Caco-2 (cell line): ENCODE data around the gene CYTH4. TPM values are rescaled to one million over a fixed set of nuclear protein-coding genes. Genes with fewer than 3 reads are reported as not detected.
A peak's percentile ranks its signal among the peaks of the same experiment; 100 is the strongest.

Source experiments
- BruUV-seq: library from RNA; stranded (reverse); fragments of 400-500 nt; replicated peaks from 2 replicates; lab custom pipeline; 2021; lab: Mats Ljungman, UMichigan
- CTCF ChIA-PET: fragments of 300-600 bp; sonication (Branson Sonifier 250); formaldehyde crosslinking; loops from one replicate; lab custom pipeline; 2022; ENCODE audit warnings: antibody characterized with exemption; lab: Charles Lee
- POLR2A ChIA-PET: fragments of 300-600 bp; sonication (Branson Sonifier 250); formaldehyde crosslinking; loops from one replicate; lab custom pipeline; 2022; ENCODE audit warnings: antibody characterized with exemption; lab: Charles Lee
- DNase-seq, 2 experiments: peaks; one replicate each; pipeline versions ENCODE4 v3.0.0 to v3.0.0-alpha.2; 2020 to 2022
- H3K27me3 ChIP-seq: replicated peaks from 2 replicates; pipeline ENCODE4 v1.6.0; 2011; ENCODE audit warnings: low read length; ENCODE audit not compliant: control insufficient read depth, insufficient read depth
- H3K36me3 ChIP-seq: 2 replicates; pipeline ENCODE4 v1.5.1; 2011; ENCODE audit warnings: low read length; ENCODE audit not compliant: control insufficient read depth, insufficient read depth
- H3K4me1 ChIP-seq: fragments of 250-450 bp; sonication (Bioruptor Pico); 2 replicates; pipeline ENCODE4 v1.5.1; 2020; ENCODE audit warnings: mild to moderate bottlenecking
- H3K4me3 ChIP-seq: 2 replicates; pipeline ENCODE4 v1.5.1; 2011; ENCODE audit warnings: low read depth, mild to moderate bottlenecking, control low read depth, low read length
- H3K9me3 ChIP-seq: fragments of 250-450 bp; sonication (Bioruptor Pico); 2 replicates; pipeline ENCODE4 v1.5.1; 2020; ENCODE audit warnings: mild to moderate bottlenecking, moderate library complexity
- H3K27ac Mint-ChIP-seq: one replicate; pipeline ENCODE4 v1.8.0; 2022; ENCODE audit warnings: mixed read lengths; ENCODE audit not compliant: unreplicated experiment
- H3K27me3 Mint-ChIP-seq: one replicate; pipeline ENCODE4 v1.8.0; 2022; ENCODE audit warnings: mixed read lengths; ENCODE audit not compliant: insufficient read depth, unreplicated experiment
- H3K36me3 Mint-ChIP-seq: one replicate; pipeline ENCODE4 v1.8.0; 2022; ENCODE audit warnings: mild to moderate bottlenecking, mixed read lengths; ENCODE audit not compliant: insufficient read depth, unreplicated experiment
- H3K4me1 Mint-ChIP-seq: one replicate; pipeline ENCODE4 v1.8.0; 2022; ENCODE audit warnings: low read depth, mixed read lengths; ENCODE audit not compliant: unreplicated experiment
- H3K4me3 Mint-ChIP-seq: one replicate; pipeline ENCODE4 v1.8.0; 2022; ENCODE audit warnings: mild to moderate bottlenecking, moderate library complexity, mixed read lengths; ENCODE audit not compliant: unreplicated experiment
- H3K9me3 Mint-ChIP-seq: one replicate; pipeline ENCODE4 v1.8.0; 2022; ENCODE audit warnings: mixed read lengths; ENCODE audit not compliant: unreplicated experiment
- intact Hi-C: fragments of 100-400 bp; cut with micrococcal nuclease; formaldehyde crosslinking; loops from one replicate; pipeline ENCODE4 v1.10.0; 2022; ENCODE audit not compliant: unreplicated experiment
- total RNA-seq: library from RNA; stranded (reverse); gene quantifications from 2 replicates; pipeline ENCODE4 v1.2.3, GENCODE V29; 2022
- TF ChIP-seq, protein P1 (sequence below), 2 experiments: fragments of 200-600 bp in 1 of 2; IDR thresholded peaks; 1 replicate in 1 of 2; 2 replicates in 1 of 2; pipeline versions ENCODE4 v1.5.1 to v1.8.0; 2011 to 2022; ENCODE audit warnings: antibody characterized with exemption in 1 of 2, control low read depth in 1 of 2, inconsistent platforms in 1 of 2, low read depth in 1 of 2, low read length in 1 of 2, mild to moderate bottlenecking in 1 of 2, moderate library complexity in 1 of 2; ENCODE audit not compliant: insufficient read depth in 1 of 2, severe bottlenecking in 1 of 2, unreplicated experiment in 1 of 2

CYTH4 gene
- total RNA-seq, 1 experiment from 2014 or later: not detected

DNA sequence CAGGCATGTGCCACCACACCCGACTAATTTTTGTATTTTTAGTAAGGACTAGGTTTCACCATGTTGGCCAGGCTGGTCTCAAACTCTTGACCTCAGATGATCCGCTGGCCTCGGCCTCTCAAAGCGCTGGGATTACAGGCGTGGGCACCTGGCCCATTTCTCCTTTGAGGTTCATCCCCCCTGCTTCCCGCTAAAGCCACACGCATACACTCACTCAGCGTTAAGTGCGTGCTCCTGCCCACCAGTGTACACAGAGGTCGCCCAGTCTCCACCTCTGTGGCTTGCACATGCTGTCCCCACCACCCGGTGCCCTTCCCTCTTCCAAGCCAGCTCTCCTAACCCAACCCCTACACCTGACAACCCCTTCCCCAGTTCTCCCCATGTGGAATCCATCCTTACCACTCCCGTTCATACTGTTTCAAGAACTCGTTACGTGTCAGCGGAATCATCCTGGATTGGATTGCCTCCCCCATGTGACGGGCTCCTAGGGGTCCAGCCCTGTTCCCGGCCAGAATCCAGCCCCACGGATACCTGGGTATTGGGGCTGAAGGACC is 15.7 kb upstream of the CYTH4 start:
- Mint-ChIP-seq H3K4me3 (no peak overlapping the region), H3K27me3 (peaks cover 10% of the 10 kb centered on the region), H3K27ac (no peak overlapping the region), H3K9me3 (peaks cover 6% of the 10 kb centered on the region), H3K4me1 (no peaks in the 10 kb centered on the region), H3K36me3 (no peaks in the 10 kb centered on the region)
- Histone ChIP-seq H3K36me3 (no peaks in the 10 kb centered on the region), H3K9me3 (peaks cover 11% of the 10 kb centered on the region; the same call in 1 of the 2 replicates), H3K27me3 (no peaks in the 10 kb centered on the region; the same call in 1 of the 2 replicates), H3K4me3 (no peak overlapping the region), H3K4me1 (no peaks in the 10 kb centered on the region)
- CTCF ChIA-PET: interaction anchor here (0.7 kb wide), 1 partner anchor 302 kb away, joined by 3 read pairs; no protein-coding TSS in a partner anchor
- POLR2A ChIA-PET: no interaction called here
- intact Hi-C loops: loop anchor here (5.0 kb wide), 1 partner anchor 191 kb away; no protein-coding TSS in a partner anchor
- no TSS peak for BruUV-seq
- TF ChIP-seq, protein P1, sequence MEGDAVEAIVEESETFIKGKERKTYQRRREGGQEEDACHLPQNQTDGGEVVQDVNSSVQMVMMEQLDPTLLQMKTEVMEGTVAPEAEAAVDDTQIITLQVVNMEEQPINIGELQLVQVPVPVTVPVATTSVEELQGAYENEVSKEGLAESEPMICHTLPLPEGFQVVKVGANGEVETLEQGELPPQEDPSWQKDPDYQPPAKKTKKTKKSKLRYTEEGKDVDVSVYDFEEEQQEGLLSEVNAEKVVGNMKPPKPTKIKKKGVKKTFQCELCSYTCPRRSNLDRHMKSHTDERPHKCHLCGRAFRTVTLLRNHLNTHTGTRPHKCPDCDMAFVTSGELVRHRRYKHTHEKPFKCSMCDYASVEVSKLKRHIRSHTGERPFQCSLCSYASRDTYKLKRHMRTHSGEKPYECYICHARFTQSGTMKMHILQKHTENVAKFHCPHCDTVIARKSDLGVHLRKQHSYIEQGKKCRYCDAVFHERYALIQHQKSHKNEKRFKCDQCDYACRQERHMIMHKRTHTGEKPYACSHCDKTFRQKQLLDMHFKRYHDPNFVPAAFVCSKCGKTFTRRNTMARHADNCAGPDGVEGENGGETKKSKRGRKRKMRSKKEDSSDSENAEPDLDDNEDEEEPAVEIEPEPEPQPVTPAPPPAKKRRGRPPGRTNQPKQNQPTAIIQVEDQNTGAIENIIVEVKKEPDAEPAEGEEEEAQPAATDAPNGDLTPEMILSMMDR (IDR thresholded peaks at IDR 0.05; ENCODE audit: insufficient read depth in 1 of 2, low read depth in 1 of 2, low read length in 1 of 2, severe bottlenecking in 1 of 2, unreplicated experiment in 1 of 2): no peak
- no peak for DNase-seq

DNA sequence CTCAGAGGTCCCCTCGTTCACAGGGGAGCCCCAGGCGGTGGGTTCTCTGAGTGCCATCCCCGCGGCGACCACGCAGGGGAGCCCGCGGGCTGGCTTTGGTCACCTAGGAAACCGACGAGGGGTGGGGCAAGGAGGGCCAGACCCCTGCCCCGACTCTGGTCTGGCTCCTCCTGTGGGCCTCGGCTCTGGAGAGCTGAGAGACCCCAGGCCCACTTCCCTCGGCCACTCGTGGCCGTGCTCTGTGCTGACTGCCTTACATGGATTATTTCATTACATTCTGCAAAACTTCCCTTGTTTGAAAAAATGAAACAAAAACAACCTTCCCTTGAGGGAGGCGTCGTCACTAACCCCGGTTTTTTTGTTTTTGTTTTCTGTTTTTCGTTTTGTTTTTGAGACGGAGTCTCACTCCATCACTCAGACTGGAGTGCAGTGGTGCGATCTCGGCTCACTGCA is 15.1 kb upstream of the CYTH4 start:
- peak in 1 of 2 experiments; percentile 61 for DNase-seq
- Histone ChIP-seq H3K9me3 (peaks cover 11% of the 10 kb centered on the region; the same call in 1 of the 2 replicates), H3K36me3 (no peaks in the 10 kb centered on the region), H3K4me3 (no peak overlapping the region), H3K4me1 (no peaks in the 10 kb centered on the region), H3K27me3 (no peaks in the 10 kb centered on the region; the same call in 1 of the 2 replicates)
- Mint-ChIP-seq H3K4me3 (peak overlapping the region; percentile 59), H3K4me1 (no peaks in the 10 kb centered on the region), H3K27me3 (peaks cover 10% of the 10 kb centered on the region), H3K27ac (no peak overlapping the region), H3K9me3 (peaks cover 6% of the 10 kb centered on the region), H3K36me3 (no peaks in the 10 kb centered on the region)
- BruUV-seq: no TSS peak
- TF ChIP-seq, protein P1 (IDR thresholded peaks at IDR 0.05; ENCODE audit: insufficient read depth in 1 of 2, low read depth in 1 of 2, low read length in 1 of 2, severe bottlenecking in 1 of 2, unreplicated experiment in 1 of 2): peak; percentile 67 to 74
- intact Hi-C loops: loop anchor here (5.0 kb wide), 1 partner anchor 190 kb away; no protein-coding TSS in a partner anchor
- ChIA-PET CTCF (interaction anchor here (0.6 to 0.7 kb wide), 2 partner anchors 122 to 302 kb away, joined by 3 read pairs; no protein-coding TSS in a partner anchor), POLR2A (no interaction called here)

DNA sequence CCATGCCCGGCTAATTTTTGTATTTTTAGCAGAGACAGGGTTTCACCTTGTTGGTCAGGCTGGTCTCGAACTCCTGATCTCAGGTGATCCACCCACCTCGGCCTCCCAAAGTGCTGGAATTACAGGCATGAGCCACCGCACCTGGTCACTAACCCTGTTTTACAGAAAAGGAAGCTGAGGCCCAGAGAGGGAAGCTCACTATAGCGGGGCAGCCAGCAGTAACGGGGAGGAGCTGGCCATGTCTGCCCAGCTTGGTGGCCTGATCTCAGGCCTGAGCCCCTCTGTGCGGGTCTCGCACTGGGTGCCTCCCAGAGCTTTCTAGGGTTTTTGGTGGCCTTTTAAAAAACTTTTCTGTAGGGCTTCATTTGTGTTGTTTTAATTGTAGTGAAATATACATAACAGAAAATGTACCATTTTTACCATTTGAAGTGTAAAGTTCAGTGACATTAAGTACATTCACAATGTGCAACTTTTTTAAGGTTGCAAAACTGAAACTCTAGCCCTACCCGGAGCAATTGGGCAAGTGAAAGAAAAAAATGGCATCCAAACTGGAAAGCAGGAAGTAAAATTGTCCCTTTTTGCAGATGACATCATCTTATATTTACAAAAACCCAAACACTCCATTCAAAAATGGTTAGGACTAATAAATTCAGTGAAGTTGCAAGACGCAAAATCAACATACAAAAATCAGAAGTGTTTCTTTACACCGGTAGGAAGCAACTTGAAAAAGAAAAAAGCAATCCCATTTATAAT is 14.5 kb upstream of the CYTH4 start:
- Mint-ChIP-seq H3K4me1 (no peaks in the 10 kb centered on the region), H3K27me3 (peaks cover 10% of the 10 kb centered on the region), H3K9me3 (peaks cover 6% of the 10 kb centered on the region), H3K4me3 (peak overlapping the region; percentile 59), H3K36me3 (no peaks in the 10 kb centered on the region), H3K27ac (no peak overlapping the region)
- BruUV-seq: no TSS peak
- Histone ChIP-seq H3K4me1 (no peaks in the 10 kb centered on the region), H3K4me3 (no peak overlapping the region), H3K27me3 (no peaks in the 10 kb centered on the region; the same call in 1 of the 2 replicates), H3K9me3 (peaks cover 11% of the 10 kb centered on the region; the same call in 1 of the 2 replicates), H3K36me3 (no peaks in the 10 kb centered on the region)
- POLR2A ChIA-PET: no interaction called here
- intact Hi-C loops: loop anchor here (5.0 kb wide), 1 partner anchor 189 kb away; no protein-coding TSS in a partner anchor
- CTCF ChIA-PET: interaction anchor here (0.6 to 0.7 kb wide), 2 partner anchors 121 to 301 kb away, joined by 3 read pairs; no protein-coding TSS in a partner anchor
- TF ChIP-seq, protein P1 (IDR thresholded peaks at IDR 0.05; ENCODE audit: insufficient read depth in 1 of 2, low read depth in 1 of 2, low read length in 1 of 2, severe bottlenecking in 1 of 2, unreplicated experiment in 1 of 2): no peak
- DNase-seq: no peak
